ENCODE results near the gene KIAA2012.

KIAA2012 gene

GRCh38 chr2:202091476-202091875, 18.4 kb downstream of the KIAA2012 start:
- no peak for DNase-seq (ENCODE audit: low read depth)

GRCh38 chr2:202094426-202094986, 21.5 kb downstream of the KIAA2012 start:
- DNase-seq (ENCODE audit: low read depth), result no peak
- no peak overlapping the region for H3K4me3 ChIP-seq (ENCODE audit: low read depth, low read length)
- no peak for TF ChIP-seq CTCF (IDR thresholded peaks at IDR 0.05; ENCODE audit: insufficient read depth, low read depth, low read length, missing control alignments)

More at GRCh38 chr2:202091476-202091875, 18.4 kb downstream of the KIAA2012 start:
- no peak overlapping the region for H3K4me3 ChIP-seq (ENCODE audit: low read depth, low read length)
- no peak for TF ChIP-seq CTCF (IDR thresholded peaks at IDR 0.05; ENCODE audit: insufficient read depth, low read depth, low read length, missing control alignments)

GRCh38 chr2:202095235-202095634, 22.2 kb downstream of the KIAA2012 start:
- DNase-seq (ENCODE audit: low read depth), result no peak
- no peak for TF ChIP-seq CTCF (IDR thresholded peaks at IDR 0.05; ENCODE audit: insufficient read depth, low read depth, low read length, missing control alignments)

GRCh38 chr2:202096736-202097135, 23.7 kb downstream of the KIAA2012 start:
- no peak for TF ChIP-seq CTCF (IDR thresholded peaks at IDR 0.05; ENCODE audit: insufficient read depth, low read depth, low read length, missing control alignments)
- DNase-seq (ENCODE audit: low read depth), result no peak
- H3K4me3 ChIP-seq (ENCODE audit: low read depth, low read length), result no peak overlapping the region

More at GRCh38 chr2:202095235-202095634, 22.2 kb downstream of the KIAA2012 start:
- H3K4me3 ChIP-seq (ENCODE audit: low read depth, low read length), result no peak overlapping the region

GRCh38 chr2:202098291-202098690, 25.2 kb downstream of the KIAA2012 start:
- no peak overlapping the region for H3K4me3 ChIP-seq (ENCODE audit: low read depth, low read length)
- no peak for TF ChIP-seq CTCF (IDR thresholded peaks at IDR 0.05; ENCODE audit: insufficient read depth, low read depth, low read length, missing control alignments)
- no peak for DNase-seq (ENCODE audit: low read depth)

GRCh38 chr2:202099515-202099914, 26.5 kb downstream of the KIAA2012 start:
- no peak overlapping the region for H3K4me3 ChIP-seq (ENCODE audit: low read depth, low read length)
- TF ChIP-seq CTCF (IDR thresholded peaks at IDR 0.05; ENCODE audit: insufficient read depth, low read depth, low read length, missing control alignments), result no peak
- DNase-seq (ENCODE audit: low read depth), result no peak

- H3K4me3 ChIP-seq (ENCODE audit: low read depth, low read length), result no peak overlapping the region
- TF ChIP-seq CTCF (IDR thresholded peaks at IDR 0.05; ENCODE audit: insufficient read depth, low read depth, low read length, missing control alignments), result no peak
- DNase-seq (ENCODE audit: low read depth), result no peak
These were observed 27.1 kb downstream of the KIAA2012 start for GRCh38 chr2:202100176-202100575.

Data from GM12865 (cell line).